HL-60 (cell line): ENCODE measurements around the gene FAM53C.

Experiments used
- TF ChIP-seq, protein P1 (sequence below): IDR thresholded peaks from one replicate; pipeline ENCODE4 v1.5.1; 2011; ENCODE audit warnings: low read length, control low read depth, inconsistent platforms; ENCODE audit not compliant: insufficient read depth
- TF ChIP-seq, protein P2 (sequence below): IDR thresholded peaks from 2 replicates; pipeline ENCODE4 v1.6.1; 2012; ENCODE audit warnings: low read depth; ENCODE audit not compliant: insufficient replicate concordance

DNA sequence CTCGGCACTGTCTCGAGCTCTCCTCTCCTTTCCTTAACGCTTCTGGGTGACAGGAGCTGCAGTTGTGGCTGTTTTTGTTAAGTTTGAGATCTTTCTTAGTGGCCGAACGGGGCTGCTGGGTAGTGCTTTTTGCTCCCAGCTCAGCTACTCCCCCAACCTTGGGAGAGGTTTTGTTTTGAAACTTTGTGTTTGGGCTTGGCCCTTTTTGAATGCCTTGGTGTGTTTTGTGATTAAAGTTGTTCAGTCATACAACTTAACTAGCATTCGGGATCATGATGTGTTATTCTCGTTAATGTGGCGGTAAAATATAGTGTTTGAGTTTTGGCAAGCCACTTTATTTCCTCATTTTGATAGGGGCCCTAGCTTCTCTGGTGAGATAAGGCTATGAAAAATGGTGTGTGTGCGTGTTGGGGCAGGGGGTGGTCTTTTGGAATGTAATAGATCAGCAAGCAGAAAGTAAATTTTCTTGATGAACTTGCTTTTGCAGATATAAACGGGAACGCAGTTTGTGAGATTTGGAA is 15.6 kb downstream of the FAM53C start:
- TF ChIP-seq, protein P1, sequence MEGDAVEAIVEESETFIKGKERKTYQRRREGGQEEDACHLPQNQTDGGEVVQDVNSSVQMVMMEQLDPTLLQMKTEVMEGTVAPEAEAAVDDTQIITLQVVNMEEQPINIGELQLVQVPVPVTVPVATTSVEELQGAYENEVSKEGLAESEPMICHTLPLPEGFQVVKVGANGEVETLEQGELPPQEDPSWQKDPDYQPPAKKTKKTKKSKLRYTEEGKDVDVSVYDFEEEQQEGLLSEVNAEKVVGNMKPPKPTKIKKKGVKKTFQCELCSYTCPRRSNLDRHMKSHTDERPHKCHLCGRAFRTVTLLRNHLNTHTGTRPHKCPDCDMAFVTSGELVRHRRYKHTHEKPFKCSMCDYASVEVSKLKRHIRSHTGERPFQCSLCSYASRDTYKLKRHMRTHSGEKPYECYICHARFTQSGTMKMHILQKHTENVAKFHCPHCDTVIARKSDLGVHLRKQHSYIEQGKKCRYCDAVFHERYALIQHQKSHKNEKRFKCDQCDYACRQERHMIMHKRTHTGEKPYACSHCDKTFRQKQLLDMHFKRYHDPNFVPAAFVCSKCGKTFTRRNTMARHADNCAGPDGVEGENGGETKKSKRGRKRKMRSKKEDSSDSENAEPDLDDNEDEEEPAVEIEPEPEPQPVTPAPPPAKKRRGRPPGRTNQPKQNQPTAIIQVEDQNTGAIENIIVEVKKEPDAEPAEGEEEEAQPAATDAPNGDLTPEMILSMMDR: no peak
- TF ChIP-seq, protein P2, sequence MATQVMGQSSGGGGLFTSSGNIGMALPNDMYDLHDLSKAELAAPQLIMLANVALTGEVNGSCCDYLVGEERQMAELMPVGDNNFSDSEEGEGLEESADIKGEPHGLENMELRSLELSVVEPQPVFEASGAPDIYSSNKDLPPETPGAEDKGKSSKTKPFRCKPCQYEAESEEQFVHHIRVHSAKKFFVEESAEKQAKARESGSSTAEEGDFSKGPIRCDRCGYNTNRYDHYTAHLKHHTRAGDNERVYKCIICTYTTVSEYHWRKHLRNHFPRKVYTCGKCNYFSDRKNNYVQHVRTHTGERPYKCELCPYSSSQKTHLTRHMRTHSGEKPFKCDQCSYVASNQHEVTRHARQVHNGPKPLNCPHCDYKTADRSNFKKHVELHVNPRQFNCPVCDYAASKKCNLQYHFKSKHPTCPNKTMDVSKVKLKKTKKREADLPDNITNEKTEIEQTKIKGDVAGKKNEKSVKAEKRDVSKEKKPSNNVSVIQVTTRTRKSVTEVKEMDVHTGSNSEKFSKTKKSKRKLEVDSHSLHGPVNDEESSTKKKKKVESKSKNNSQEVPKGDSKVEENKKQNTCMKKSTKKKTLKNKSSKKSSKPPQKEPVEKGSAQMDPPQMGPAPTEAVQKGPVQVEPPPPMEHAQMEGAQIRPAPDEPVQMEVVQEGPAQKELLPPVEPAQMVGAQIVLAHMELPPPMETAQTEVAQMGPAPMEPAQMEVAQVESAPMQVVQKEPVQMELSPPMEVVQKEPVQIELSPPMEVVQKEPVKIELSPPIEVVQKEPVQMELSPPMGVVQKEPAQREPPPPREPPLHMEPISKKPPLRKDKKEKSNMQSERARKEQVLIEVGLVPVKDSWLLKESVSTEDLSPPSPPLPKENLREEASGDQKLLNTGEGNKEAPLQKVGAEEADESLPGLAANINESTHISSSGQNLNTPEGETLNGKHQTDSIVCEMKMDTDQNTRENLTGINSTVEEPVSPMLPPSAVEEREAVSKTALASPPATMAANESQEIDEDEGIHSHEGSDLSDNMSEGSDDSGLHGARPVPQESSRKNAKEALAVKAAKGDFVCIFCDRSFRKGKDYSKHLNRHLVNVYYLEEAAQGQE: no peak
